Lower leg skin (tissue), 3 donors: ENCODE measurements around the gene LCN9.

Source experiments
- CTCF ChIP-seq, 3 donors: fragments of 450-650 bp; IDR thresholded peaks; one replicate each; pipeline ENCODE4 v1.5.1; 2016; ENCODE audit warnings: antibody characterized with exemption in 3 of 3, mild to moderate bottlenecking in 3 of 3, moderate library complexity in 2 of 3
- POLR2A ChIP-seq, 2 donors: fragments of 450-650 bp; IDR thresholded peaks; one replicate each; pipeline ENCODE4 v1.6.1; 2016 to 2017; ENCODE audit warnings: antibody characterized with exemption in 2 of 2, mild to moderate bottlenecking in 1 of 2, moderate library complexity in 1 of 2

GRCh38 chr9:135681161-135681560, 18.1 kb downstream of the LCN9 start:
- no peak for TF ChIP-seq CTCF (IDR thresholded peaks at IDR 0.05)
- TF ChIP-seq POLR2A (IDR thresholded peaks at IDR 0.05): no peak
